Panc1 (cell line): ENCODE data around the gene F3.

ENCODE experiments used
- POLR2AphosphoS5 ChIP-seq: IDR thresholded peaks from 2 replicates; pipeline ENCODE4 v1.6.1; 2012; ENCODE audit warnings: mild to moderate bottlenecking, low read depth, low read length, moderate library complexity
- TF ChIP-seq, protein P1 (sequence below): fragments of 450-650 bp; IDR thresholded peaks from 2 replicates; pipeline ENCODE4 v1.5.1; 2017; ENCODE audit warnings: mild to moderate bottlenecking
- TF ChIP-seq, protein P2 (sequence below), 2 experiments: IDR thresholded peaks; 2 replicates each; pipeline ENCODE4 v1.6.1; 2011 to 2012; ENCODE audit warnings: low read depth in 2 of 2, control low read depth in 1 of 2, low read length in 1 of 2, mild to moderate bottlenecking in 1 of 2, moderate library complexity in 1 of 2; ENCODE audit not compliant: insufficient read depth in 1 of 2

DNA sequence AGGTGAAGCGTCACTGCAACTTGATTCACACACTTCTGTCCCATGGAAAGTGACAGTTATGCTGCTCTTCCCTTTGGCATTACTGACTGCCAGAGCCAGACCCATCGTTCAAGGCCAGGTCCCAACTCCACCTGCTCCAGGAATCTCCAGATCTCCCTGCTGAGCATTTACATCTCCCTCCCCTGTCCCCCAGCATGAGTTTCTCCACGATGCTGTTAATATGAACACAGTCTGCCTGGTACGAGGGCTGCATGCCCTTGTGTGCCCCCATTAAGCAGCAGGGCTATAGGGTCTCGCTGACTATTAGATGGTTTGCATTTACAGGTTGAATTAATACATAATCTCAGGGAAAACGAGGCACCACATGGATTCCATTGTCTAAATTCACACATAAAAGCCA, 4.3 kb downstream of the F3 start:
- no peak for TF ChIP-seq POLR2AphosphoS5
- TF ChIP-seq, protein P1, sequence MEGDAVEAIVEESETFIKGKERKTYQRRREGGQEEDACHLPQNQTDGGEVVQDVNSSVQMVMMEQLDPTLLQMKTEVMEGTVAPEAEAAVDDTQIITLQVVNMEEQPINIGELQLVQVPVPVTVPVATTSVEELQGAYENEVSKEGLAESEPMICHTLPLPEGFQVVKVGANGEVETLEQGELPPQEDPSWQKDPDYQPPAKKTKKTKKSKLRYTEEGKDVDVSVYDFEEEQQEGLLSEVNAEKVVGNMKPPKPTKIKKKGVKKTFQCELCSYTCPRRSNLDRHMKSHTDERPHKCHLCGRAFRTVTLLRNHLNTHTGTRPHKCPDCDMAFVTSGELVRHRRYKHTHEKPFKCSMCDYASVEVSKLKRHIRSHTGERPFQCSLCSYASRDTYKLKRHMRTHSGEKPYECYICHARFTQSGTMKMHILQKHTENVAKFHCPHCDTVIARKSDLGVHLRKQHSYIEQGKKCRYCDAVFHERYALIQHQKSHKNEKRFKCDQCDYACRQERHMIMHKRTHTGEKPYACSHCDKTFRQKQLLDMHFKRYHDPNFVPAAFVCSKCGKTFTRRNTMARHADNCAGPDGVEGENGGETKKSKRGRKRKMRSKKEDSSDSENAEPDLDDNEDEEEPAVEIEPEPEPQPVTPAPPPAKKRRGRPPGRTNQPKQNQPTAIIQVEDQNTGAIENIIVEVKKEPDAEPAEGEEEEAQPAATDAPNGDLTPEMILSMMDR: no peak
- TF ChIP-seq, protein P2, sequence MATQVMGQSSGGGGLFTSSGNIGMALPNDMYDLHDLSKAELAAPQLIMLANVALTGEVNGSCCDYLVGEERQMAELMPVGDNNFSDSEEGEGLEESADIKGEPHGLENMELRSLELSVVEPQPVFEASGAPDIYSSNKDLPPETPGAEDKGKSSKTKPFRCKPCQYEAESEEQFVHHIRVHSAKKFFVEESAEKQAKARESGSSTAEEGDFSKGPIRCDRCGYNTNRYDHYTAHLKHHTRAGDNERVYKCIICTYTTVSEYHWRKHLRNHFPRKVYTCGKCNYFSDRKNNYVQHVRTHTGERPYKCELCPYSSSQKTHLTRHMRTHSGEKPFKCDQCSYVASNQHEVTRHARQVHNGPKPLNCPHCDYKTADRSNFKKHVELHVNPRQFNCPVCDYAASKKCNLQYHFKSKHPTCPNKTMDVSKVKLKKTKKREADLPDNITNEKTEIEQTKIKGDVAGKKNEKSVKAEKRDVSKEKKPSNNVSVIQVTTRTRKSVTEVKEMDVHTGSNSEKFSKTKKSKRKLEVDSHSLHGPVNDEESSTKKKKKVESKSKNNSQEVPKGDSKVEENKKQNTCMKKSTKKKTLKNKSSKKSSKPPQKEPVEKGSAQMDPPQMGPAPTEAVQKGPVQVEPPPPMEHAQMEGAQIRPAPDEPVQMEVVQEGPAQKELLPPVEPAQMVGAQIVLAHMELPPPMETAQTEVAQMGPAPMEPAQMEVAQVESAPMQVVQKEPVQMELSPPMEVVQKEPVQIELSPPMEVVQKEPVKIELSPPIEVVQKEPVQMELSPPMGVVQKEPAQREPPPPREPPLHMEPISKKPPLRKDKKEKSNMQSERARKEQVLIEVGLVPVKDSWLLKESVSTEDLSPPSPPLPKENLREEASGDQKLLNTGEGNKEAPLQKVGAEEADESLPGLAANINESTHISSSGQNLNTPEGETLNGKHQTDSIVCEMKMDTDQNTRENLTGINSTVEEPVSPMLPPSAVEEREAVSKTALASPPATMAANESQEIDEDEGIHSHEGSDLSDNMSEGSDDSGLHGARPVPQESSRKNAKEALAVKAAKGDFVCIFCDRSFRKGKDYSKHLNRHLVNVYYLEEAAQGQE (IDR thresholded peaks at IDR 0.05; ENCODE audit: insufficient read depth in 1 of 2, low read depth in 2 of 2, low read length in 1 of 2): no peak
